ENCODE results near the gene ADGRV1. TPM values are rescaled to one million over a fixed set of nuclear protein-coding genes. Genes with fewer than 3 reads are reported as not detected.

The ADGRV1 gene
- total RNA-seq, 1 experiment from 2014 or later, result 0.45 TPM

GRCh38 chr5:91101600-91102379 is 543.2 kb downstream of the ADGRV1 start:
- DNase-seq (ENCODE audit: low read depth), result peak; percentile 74

- no peak for DNase-seq (ENCODE audit: low read depth)
Measured at GRCh38 chr5:91103353-91104061, 544.9 kb downstream of the ADGRV1 start.

- no peak for DNase-seq (ENCODE audit: low read depth)
Measured at GRCh38 chr5:91104062-91104448, 545.5 kb downstream of the ADGRV1 start.

GRCh38 chr5:91106842-91107511 is 548.4 kb downstream of the ADGRV1 start:
- DNase-seq (ENCODE audit: low read depth), result no peak

- no peak for DNase-seq (ENCODE audit: low read depth)
Measured at GRCh38 chr5:91109634-91110033, 551.0 kb downstream of the ADGRV1 start.

GRCh38 chr5:91110686-91111085 is 552.1 kb downstream of the ADGRV1 start:
- no peak for DNase-seq (ENCODE audit: low read depth)

- DNase-seq (ENCODE audit: low read depth), result no peak
Measured at GRCh38 chr5:91111473-91112238, 553.1 kb downstream of the ADGRV1 start.

GRCh38 chr5:91114658-91115057 is 556.1 kb downstream of the ADGRV1 start:
- no peak for DNase-seq (ENCODE audit: low read depth)

GRCh38 chr5:91118354-91118753 is 559.8 kb downstream of the ADGRV1 start:
- no peak for DNase-seq (ENCODE audit: low read depth)

- DNase-seq (ENCODE audit: low read depth), result no peak
Measured at GRCh38 chr5:91118796-91119195, 560.2 kb downstream of the ADGRV1 start.

GRCh38 chr5:91119217-91119616 is 560.6 kb downstream of the ADGRV1 start:
- no peak for DNase-seq (ENCODE audit: low read depth)

GRCh38 chr5:91119981-91120850 is 561.6 kb downstream of the ADGRV1 start:
- DNase-seq (ENCODE audit: low read depth), result no peak

GRCh38 chr5:91121347-91121993 is 562.9 kb downstream of the ADGRV1 start:
- no peak for DNase-seq (ENCODE audit: low read depth)

- DNase-seq (ENCODE audit: low read depth), result no peak
Measured at GRCh38 chr5:91122651-91123050, 564.1 kb downstream of the ADGRV1 start.

- DNase-seq (ENCODE audit: low read depth), result no peak
Measured at GRCh38 chr5:91123291-91123690, 564.7 kb downstream of the ADGRV1 start.

- no peak for DNase-seq (ENCODE audit: low read depth)
Measured at GRCh38 chr5:91123901-91124300, 565.3 kb downstream of the ADGRV1 start.

GRCh38 chr5:91125916-91126315 is 567.3 kb downstream of the ADGRV1 start:
- no peak for DNase-seq (ENCODE audit: low read depth)

GRCh38 chr5:91126448-91126847 is 567.9 kb downstream of the ADGRV1 start:
- no peak for DNase-seq (ENCODE audit: low read depth)

- no peak for DNase-seq (ENCODE audit: low read depth)
Measured at GRCh38 chr5:91126888-91127287, 568.3 kb downstream of the ADGRV1 start.
